ENCODE data around the gene RAB6B. TPM values are rescaled to one million over a fixed set of nuclear protein-coding genes. Genes with fewer than 3 reads are reported as not detected.

RAB6B gene
- total RNA-seq, 2 experiments from 2014 or later, result 1.7 to 2.0 TPM

GRCh38 chr3:133901847-133902246 is 6.2 kb upstream of the RAB6B start:
- H3K36me3 Mint-ChIP-seq (ENCODE audit: low read depth), result no peaks in the 10 kb centered on the region
- intact Hi-C loops (cut with micrococcal nuclease), result no loop called here
- peaks cover 7% of the 10 kb centered on the region for H3K27me3 Mint-ChIP-seq
- no peaks in the 10 kb centered on the region for H3K4me1 Mint-ChIP-seq (ENCODE audit: low read depth)
- no peak overlapping the region for H3K4me3 Mint-ChIP-seq
- DNase-seq (no peak), ATAC-seq (no peak)
- ChIA-PET CTCF (no interaction called here), POLR2A (no interaction called here)
- no peak overlapping the region for H3K27ac Mint-ChIP-seq
- H3K9me3 Mint-ChIP-seq, result peaks cover 7% of the 10 kb centered on the region
- no peak for TF ChIP-seq CTCF (IDR thresholded peaks at IDR 0.05)

- H3K4me1 Mint-ChIP-seq (ENCODE audit: low read depth), result no peaks in the 10 kb centered on the region
- intact Hi-C loops (cut with micrococcal nuclease), result no loop called here
- H3K36me3 Mint-ChIP-seq (ENCODE audit: low read depth), result no peaks in the 10 kb centered on the region
- ATAC-seq (no peak), DNase-seq (no peak)
- no peak for TF ChIP-seq CTCF (IDR thresholded peaks at IDR 0.05)
- no peak overlapping the region for H3K4me3 Mint-ChIP-seq
- H3K27ac Mint-ChIP-seq, result no peak overlapping the region
- H3K9me3 Mint-ChIP-seq, result peaks cover 7% of the 10 kb centered on the region
- CTCF ChIA-PET, result no interaction called here
- H3K27me3 Mint-ChIP-seq, result peaks cover 14% of the 10 kb centered on the region
- POLR2A ChIA-PET, result no interaction called here
These were observed 5.4 kb upstream of the RAB6B start for GRCh38 chr3:133901083-133901482.

GRCh38 chr3:133899311-133899710 is 3.6 kb upstream of the RAB6B start:
- ChIA-PET CTCF (interaction anchor here (1.1 kb wide), 1 partner anchor 31 kb away, joined by 3 read pairs; no protein-coding TSS in a partner anchor), POLR2A (no interaction called here)
- no peak overlapping the region for H3K4me3 Mint-ChIP-seq
- intact Hi-C loops (cut with micrococcal nuclease), result no loop called here
- ATAC-seq, result no peak
- H3K27ac Mint-ChIP-seq, result no peak overlapping the region
- H3K36me3 Mint-ChIP-seq (ENCODE audit: low read depth), result no peaks in the 10 kb centered on the region
- peaks cover 22% of the 10 kb centered on the region for H3K27me3 Mint-ChIP-seq
- H3K9me3 Mint-ChIP-seq, result peaks cover 7% of the 10 kb centered on the region
- DNase-seq, result no peak
- TF ChIP-seq CTCF (IDR thresholded peaks at IDR 0.05), result no peak
- peaks cover 2% of the 10 kb centered on the region for H3K4me1 Mint-ChIP-seq (ENCODE audit: low read depth)

- POLR2A ChIA-PET, result no interaction called here
- intact Hi-C loops (cut with micrococcal nuclease), result no loop called here
- TF ChIP-seq CTCF (IDR thresholded peaks at IDR 0.05), result no peak
- peaks cover 2% of the 10 kb centered on the region for H3K4me1 Mint-ChIP-seq (ENCODE audit: low read depth)
- no peak overlapping the region for H3K27ac Mint-ChIP-seq
- H3K27me3 Mint-ChIP-seq, result peaks cover 34% of the 10 kb centered on the region
- H3K36me3 Mint-ChIP-seq (ENCODE audit: low read depth), result no peaks in the 10 kb centered on the region
- CTCF ChIA-PET, result interaction anchor here (1.0 kb wide), 1 partner anchor 29 kb away, joined by 3 read pairs; no protein-coding TSS in a partner anchor
- DNase-seq, result no peak
- H3K4me3 Mint-ChIP-seq, result no peak overlapping the region
- no peak for ATAC-seq
- H3K9me3 Mint-ChIP-seq, result no peaks in the 10 kb centered on the region
These were observed 1.9 kb upstream of the RAB6B start for GRCh38 chr3:133897547-133897946.

- Mint-ChIP-seq H3K36me3 (ENCODE audit: low read depth) (no peaks in the 10 kb centered on the region), H3K27ac (no peak overlapping the region), H3K4me1 (ENCODE audit: low read depth) (peaks cover 2% of the 10 kb centered on the region), H3K4me3 (peak overlapping the region; percentile 58), H3K27me3 (peaks cover 37% of the 10 kb centered on the region), H3K9me3 (no peaks in the 10 kb centered on the region)
- DNase-seq, result peak; percentile 16
- ChIA-PET POLR2A (interaction anchor here (0.7 kb wide), 1 partner anchor 9 kb away, joined by 3 read pairs; no protein-coding TSS in a partner anchor), CTCF (interaction anchor here (1.0 kb wide), 1 partner anchor 30 kb away, joined by 3 read pairs; no protein-coding TSS in a partner anchor)
- no peak for TF ChIP-seq CTCF (IDR thresholded peaks at IDR 0.05)
- intact Hi-C loops (cut with micrococcal nuclease), result no loop called here
- peak; percentile 42 for ATAC-seq
These were observed 500 bp upstream of the RAB6B start for GRCh38 chr3:133896002-133896761.

Measured in activated CD8-positive, alpha-beta T cell treated with anti-CD3 and anti-CD28 coated beads for 36 hours (primary cell).